HG03565 (cell line): ENCODE results near the gene SEZ6L.

Experiments used
- ATAC-seq: cut with Tn5 transposase; IDR thresholded peaks from one replicate; pipeline ENCODE4 v1.9.1; 2021; ENCODE audit warnings: mild to moderate bottlenecking, moderate library complexity; ENCODE audit not compliant: unreplicated experiment

Gene SEZ6L

DNA sequence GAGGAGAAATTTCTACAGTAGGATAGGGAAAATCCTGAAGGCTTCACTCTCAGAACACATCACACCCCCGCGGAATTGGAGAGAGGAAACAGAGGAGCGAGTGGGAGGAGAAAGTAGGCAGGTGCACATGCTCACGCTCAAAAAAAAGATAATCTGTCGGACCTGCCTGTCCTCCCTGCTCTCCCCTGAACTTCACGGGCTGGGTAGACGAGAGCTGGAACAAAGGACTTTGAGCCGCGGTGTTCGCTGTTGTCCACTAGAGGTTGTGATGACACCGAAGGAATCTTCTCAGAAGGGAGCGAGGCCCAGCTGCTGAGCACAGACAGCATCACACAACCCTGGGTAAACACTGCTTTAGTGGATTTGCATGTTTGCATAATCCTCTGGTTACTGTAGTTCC is 5.0 kb downstream of the SEZ6L start:
- ATAC-seq = no peak

DNA sequence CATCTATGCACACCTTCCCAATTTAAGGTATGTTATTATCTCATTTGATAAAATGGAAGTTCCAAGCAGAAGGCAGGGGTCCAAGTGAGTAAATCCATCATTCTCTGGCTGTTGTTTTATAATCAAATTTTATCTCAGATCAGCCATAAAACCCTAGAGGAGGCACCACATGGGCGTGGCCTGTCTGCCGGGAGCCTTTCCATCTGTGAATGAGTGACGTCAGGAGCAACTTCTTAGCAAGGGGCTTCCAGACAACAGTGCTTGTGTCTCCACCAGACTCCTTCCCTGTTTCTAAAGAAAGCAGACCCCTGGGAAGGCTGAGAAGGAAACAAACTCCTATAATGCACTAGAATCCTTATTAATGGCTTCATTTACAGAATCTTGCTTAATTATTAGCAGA is 13.5 kb downstream of the SEZ6L start:
- ATAC-seq = no peak

DNA sequence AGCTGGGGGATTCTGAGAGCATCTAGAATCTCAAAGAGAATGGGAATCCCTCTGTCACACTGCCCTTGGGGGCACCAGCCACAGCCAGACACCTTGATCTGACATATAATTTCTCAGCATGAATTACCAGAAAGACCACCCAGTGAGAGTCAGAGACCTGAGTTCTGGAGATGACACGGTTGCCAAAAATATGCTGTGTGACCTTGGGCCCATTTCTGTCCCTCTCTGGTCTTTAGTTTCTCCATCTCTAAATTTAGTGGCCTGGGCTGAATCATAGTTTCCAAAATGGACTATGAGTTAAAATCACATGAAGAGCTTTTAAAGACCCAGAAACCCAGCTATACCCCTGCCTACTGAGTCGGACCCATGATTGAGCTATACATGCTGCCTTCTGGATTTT is 15.9 kb downstream of the SEZ6L start:
- no peak for ATAC-seq

DNA sequence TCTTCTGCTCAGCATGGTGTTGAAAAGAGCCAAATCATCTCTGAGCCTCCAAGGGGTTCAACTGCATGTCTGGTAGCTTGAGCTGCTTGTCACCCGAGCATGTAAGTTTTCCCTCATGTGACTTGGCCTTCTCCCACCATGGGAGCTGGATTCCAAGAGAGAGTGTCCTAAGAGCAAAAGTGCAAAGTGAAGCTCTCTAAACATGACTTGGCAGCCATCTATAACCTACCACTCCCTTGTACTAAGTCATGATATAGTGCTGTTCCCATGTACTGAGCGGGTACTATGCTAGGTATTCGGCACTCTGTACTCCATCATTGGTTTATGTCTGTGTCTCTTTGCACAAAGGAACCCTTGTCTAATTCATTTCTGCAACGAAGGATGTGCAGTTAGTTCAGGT is 19.1 kb downstream of the SEZ6L start:
- ATAC-seq = no peak

DNA sequence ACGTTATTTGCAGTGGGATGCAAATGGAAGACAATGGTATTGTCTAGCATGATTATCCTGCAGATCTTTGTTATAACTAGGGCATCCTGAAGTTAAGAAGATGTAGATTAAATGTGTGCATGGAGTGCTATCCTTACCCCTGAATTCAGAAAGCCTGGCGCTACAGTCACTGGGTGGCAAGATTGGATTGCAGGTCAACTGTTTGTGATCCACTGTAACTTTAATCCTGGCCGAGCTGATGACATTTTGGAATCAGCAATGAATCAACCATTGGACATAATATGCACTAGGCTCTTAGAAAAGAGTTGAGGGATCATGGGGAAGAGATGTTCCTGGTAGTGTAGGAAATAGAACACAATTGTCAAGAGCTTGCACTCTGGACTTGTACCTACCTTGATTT is 25.1 kb downstream of the SEZ6L start:
- ATAC-seq = no peak

DNA sequence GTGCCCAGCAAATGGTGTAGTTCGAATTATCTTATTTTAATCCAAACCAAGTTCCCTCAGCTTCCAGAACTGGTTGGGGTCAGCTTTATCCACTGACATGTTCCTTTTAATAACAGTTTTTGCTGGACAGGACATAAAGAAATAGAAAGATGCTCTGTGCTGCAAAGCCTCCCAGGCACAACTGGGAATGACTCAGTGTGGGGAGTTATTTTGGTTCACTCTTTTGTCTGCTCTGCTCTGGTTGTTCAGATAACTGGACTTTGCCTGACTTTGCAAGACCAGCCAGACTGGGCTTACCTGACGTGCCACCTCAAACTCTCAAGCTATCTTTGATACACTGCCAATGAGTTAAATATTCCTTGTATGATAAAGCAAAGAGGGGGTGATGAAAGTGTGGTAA is 25.6 kb downstream of the SEZ6L start:
- no peak for ATAC-seq

DNA sequence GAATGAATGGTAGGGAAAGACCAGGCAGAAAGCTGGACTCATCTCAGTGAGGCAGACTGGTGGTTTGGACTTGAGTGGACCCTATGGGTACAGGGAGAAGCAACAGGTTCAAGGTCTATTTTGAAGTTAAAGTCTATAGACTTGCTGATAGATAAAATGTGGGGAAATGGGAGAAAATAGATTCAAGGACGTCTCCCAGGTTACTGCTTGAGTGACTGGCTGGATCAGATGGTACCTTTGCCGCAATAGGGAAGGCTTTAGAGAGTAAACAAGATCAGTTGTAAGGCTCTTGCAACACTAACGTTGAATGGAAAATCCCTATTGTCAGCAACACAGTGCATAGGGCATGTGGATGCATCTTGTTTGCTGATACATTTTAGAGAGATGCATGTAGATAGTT is 27.4 kb downstream of the SEZ6L start:
- no peak for ATAC-seq

DNA sequence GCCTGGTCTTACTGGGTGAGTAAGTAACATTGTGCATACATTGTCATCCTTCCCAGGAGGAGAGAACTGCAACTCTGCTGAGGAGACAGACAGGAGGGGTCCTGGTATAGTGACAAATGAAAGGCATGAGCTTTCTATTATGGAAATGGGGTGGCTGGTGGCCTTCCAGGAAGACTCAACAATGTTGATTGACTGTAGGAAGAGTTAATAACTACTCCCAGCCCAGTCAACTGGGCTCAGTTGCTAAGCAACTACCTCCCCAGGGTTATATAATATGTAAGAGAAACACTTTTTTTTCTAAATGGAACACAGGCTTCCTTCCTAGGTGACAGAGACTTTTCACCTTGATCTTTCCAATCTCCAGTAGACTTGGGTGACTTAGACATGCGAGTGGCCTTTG is 28.2 kb downstream of the SEZ6L start:
- no peak for ATAC-seq

DNA sequence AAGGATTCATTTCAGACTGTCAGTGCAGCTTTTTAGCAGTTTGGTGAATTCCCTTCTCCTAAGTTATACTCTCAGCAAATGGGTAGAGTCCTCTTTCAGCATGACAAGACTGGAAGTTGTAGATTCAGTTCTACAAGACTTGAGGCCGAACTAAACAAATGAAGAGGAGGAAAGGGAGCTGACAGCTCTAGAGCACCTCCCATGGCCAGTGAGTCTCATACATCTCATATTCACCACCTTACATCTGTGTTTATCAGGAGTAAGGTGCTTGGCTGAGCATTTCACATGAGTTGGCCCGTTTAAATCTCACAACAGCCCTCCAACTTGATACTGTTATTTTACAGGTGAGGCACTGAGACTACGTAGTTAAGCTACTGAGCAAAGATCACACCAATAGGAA is 30.4 kb downstream of the SEZ6L start:
- no peak for ATAC-seq

DNA sequence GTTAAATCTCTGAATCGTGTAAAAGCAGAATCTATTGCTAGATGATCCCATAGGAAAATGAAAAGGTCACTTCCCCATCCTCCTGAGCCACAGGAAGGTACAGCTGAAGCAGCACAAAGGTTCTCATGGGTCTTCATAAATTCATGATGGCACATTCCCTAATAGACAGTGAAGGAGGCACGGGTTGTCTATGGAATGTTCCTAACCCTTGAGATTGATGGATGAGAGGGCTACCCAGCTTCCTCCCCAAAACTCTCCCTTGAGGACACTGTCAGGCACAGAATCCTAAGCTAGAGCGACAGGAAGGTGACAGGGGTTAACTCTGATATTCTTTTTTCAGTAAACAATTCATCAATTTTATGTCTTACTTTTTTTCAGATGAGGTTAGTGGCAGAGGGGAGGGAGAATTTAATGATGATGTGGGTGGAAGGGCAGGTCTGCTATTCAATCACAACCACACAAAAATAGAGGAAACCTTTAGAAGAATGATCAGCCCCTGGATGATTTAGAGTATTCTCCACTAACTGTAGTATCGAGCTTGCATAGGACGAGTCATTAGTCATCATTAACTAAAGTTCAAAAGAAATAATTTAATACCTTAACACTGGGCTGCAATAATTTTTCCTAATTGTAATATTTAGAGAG is 33.1 kb downstream of the SEZ6L start:
- ATAC-seq = no peak

DNA sequence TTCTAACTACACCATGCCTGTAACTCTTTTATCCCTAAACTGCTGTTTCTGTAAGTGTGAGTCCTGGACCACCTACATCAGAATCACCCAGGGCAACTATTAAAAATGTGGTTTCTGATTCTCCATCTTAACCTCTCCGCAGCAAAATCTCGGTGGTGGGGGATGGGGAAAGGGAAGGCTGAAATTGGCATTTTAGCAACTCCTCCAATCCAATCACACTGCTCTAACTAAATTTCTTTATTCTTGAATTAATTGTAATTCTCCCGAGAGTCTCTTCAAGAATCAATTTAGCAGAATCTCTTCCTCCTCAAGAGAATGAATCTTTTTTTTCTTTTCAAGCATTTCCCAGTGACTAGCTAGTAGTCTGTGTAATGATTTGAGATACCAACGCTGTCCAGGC is 36.2 kb downstream of the SEZ6L start:
- ATAC-seq = no peak

DNA sequence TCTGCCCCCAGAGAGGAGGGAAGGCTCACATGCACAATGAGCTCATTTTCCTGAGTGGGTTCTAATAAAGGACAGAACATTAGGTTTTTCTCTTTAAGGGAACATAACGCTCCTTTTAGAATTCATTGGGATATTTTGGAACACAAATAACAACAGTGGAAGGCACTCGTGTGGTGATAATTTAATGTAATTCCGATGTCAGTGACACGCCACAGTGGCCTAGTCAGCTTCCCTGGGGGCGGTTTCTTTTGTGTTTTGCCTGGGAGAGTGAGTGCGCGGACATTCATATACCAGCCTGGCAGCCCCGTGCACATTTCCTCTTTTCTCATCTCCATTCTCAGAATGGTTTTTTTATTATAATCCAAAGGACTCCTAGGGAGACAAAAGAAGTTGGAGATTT is 41.1 kb downstream of the SEZ6L start:
- ATAC-seq = no peak

DNA sequence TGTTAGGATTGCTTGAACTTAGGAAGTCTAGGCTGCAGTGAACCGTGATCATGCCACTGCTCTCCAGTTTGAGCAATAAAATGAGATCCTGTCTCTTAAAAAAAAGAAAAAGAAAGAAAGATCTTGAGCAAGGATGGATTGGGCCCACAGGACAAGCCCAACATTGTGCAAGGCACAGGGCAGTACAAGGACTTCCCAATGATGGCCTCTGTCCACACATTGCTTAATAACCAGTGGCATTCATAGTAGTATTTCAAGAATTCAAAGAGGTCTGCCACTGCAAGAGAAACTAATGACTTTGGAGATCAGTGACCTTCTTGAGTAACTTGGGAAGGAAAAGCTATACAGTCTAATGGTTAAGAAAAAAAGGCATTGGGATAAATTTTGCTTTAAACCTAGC is 44.6 kb downstream of the SEZ6L start:
- no peak for ATAC-seq

DNA sequence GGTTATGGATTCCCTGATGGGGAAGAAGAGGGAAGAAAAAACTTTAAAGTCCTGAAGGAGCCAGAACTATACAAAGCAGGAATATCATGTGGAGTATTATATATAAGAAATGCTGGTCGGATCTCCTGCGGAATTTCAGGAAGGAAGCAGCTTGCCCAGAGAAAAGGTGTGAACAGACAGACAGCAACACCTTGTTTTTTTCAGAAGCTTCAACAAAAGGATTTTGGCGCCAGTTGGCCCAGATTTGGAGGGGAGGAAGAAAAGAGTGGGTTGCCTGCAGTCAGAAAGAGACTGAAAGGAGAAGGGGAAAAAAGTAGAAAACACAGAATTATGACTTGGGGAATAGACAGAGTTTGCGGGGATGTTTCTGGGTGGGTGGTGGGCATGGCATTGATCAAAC is 45.2 kb downstream of the SEZ6L start:
- no peak for ATAC-seq

DNA sequence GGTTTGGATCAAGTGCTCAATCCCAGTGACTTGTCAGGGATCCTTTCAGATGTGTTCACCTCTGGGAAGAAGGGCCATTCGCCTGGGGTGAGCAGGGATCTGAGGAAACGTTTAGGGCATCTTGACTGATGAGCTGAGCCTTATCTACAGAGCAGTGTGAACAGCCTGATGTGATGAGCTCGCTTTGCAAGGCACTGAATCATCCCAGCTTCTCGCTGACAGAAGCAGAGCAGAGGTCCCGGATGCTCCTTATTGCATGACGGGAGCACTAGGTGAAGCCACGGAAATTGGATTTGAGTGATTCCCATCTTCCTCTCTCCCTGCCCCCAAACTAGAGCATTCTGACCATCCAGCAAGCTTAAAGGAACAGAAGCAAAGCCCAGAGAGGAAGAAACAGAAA is 46.5 kb downstream of the SEZ6L start:
- ATAC-seq = no peak

DNA sequence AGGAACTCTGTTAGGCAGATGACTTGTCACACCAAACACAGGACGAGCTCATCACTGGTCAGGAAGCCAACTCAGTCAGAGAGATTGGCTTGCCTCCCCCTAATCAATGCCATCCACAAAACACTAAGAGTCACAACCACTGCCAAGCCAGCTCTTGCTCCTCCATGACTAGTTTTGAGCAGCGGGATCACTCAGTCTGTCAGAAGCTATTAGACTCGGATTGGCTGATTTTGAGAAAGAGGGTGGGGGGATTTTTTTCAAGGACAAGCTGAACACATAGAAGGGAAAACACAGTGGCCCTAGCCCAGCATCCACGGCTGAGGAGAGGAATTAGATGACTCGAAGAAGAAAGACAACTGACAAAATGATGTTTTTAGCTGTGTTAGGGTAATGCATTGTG is 55.9 kb downstream of the SEZ6L start:
- ATAC-seq = no peak

DNA sequence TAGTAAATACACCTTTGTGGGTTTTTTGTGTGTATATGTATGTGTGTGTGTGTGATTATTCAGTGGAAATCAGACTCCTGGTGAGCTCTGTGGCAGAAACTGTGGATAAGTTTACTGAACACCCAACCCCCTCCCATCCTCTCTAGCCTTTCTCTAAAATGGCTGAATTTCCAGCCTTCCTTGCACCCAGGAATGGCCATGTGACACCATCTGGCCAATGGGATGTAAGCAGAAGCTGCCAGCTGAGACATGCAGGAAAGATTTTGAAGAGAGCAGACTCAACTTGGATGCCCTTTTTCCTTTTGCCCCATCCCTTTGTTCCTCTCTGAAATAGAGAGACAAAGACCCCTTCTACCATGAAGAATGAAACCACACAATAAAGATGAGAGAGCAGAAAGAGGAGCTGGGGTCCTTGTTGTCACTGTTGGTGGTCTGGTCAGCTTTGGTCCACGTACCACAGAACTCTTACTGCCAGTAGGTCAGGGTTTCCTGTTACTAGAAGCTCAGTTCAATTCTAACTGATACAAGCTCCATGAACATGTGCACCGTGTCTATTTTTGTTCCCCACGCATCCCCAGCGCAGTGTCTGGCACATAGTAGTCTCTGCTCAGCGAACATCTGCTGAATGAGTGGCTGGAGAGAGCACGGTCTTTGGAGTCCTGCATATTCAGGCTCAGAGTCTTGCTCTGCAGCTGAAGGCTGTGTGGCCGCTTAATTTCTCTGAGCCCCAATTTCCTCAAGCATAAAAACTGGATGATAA is 57.5 kb downstream of the SEZ6L start:
- no peak for ATAC-seq

DNA sequence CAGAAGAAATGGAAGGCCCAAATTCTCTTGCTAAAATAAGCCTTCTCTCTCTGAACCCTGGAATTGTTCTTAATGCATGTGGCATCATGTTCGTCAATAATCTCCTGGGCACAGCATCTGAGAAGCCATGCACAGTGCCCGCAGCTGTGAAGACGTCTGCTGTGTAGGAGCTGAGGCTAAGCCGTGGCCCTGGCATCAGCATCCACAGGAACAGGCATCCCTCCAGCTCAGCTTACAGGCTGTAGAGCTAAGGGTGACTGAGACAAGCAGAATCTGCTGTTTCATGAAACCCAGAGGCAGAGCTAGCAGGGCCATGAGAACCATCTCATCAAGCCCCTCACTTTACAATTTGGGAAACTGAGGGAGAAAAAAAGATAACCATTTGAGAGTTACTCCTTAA is 60.6 kb downstream of the SEZ6L start:
- no peak for ATAC-seq

DNA sequence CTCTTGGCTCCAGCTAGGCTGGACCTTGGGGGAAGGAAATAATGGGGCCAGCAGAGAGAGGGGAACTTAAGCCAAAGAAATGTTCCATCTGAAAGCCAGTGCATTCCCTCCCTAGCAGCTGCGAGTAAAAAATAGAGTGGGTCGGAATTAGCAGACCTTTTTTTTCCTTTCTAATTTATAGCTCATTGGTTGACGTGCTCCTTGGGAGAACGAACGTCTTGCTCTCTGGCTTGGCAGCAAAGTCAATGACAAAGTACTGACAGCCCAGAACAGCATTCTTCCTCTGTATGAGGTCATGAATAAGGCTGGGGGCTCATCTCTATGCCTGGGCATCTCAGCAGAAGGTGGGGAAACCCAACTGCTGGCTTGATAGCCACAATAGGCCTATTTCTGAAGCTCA is 65.0 kb downstream of the SEZ6L start:
- ATAC-seq = no peak

DNA sequence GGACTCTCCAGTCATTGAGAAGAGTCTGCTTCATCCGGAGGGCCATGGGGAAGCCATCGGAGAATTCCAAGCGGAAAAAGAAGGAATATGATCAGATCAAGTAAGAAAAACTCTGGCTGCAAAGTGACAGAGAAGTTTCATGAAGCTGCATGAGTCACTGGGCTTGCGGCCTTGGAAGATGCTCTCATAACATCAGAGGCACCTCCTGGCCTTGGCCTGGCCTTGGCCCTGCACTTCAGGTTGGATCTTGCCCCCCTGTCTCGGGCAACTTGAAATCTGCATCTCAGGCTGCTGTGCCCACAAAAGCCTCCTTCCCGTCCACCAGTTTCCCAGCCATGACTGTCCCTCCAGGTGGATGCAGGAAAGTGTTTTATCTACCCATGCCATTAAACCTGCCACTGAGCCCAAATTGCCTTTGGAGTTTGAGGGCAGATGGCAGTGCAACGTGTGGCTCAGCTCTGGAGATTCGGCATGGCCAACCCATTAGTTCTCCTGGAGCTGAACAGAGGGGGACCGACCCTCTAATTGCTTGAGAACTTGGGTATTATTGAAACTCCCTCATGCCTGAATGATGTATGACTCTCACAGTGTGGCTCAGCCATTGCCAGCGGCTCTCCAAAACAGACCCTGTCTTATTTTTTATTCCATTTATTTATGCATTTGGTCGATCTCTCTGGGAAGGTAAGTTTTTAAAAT is 66.7 kb downstream of the SEZ6L start:
- ATAC-seq = no peak

DNA sequence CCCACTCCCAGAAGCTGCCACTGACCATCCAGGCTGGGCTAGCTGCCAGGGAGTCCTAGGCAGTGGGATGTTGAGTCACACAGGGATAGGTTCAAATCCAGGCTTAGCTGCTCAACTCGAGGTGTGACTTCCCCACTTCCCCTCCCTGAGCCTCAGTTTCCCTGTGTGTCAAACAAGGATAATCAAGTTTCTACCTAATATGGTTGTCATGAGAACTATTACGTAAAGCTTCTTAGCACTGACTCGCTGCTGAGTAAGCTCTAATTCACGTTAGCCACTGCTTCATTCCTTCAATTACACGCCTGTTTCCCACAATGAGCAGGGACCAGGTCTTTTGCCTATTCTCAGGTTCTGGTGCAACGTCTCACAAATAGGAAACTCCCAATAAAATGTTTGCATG is 67.7 kb downstream of the SEZ6L start:
- ATAC-seq = no peak

DNA sequence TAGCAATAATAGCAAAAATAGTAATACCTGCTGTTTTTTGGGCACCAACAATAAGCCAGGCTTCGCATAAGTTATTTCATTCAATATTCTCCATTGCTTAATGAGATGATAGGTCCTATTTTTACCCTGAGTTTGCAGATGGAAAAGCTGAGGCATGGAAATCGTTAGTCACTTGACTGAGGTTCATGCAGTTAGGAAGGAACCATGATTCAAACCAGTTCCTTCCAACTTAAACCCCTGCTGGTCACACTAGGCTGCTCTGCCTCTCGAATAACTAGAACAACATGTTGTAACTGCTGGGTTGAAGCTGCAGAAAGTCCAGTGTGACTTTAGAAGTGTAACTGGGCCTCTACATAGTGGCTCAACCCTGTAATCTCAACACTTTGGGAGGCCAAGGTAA is 69.3 kb downstream of the SEZ6L start:
- no peak for ATAC-seq
